HCT116 (cell line): ENCODE data around the gene HTT-AS. TPM values are rescaled to one million over a fixed set of nuclear protein-coding genes. Genes with fewer than 3 reads are reported as not detected.

Experiments used
- ATAC-seq: fragments of 200-7000 bp; cut with Tn5 transposase; 2 replicates; pipeline ENCODE4 v1.9.1; 2020; ENCODE audit warnings: mild to moderate bottlenecking, moderate library complexity
- BruUV-seq: library from RNA; stranded (reverse); fragments of 400-500 nt; replicated peaks from 2 replicates; lab custom pipeline; 2021; lab: Mats Ljungman, UMichigan
- CTCF ChIA-PET: fragments of 300-600 bp; sonication (Branson Sonifier 250); formaldehyde crosslinking; loops from one replicate; lab custom pipeline; 2021; ENCODE audit warnings: antibody characterized with exemption; lab: Charles Lee
- POLR2A ChIA-PET: fragments of 300-600, 350-600 bp; sonication (Branson Sonifier 250); formaldehyde crosslinking; loops from one replicate; lab custom pipeline; 2021; ENCODE audit warnings: antibody characterized with exemption; lab: Charles Lee
- RAD21 ChIA-PET, 2 experiments: fragments of 300-600 bp; sonication (Branson Sonifier 250); formaldehyde crosslinking; loops; one replicate each; lab custom pipeline; 2023; ENCODE audit warnings: low total read pairs in 2 of 2; ENCODE audit not compliant: uncharacterized antibody in 2 of 2, unreplicated experiment in 2 of 2, low non-redundant PET in 1 of 2; lab: Charles Lee
- DNase-seq: peaks from one replicate; pipeline ENCODE4 v3.0.0-alpha.2; 2010; ENCODE audit warnings: low read depth, low spot score
- H2AFZ ChIP-seq: fragments of 200-600 bp; shearing (Covaris generic), sonication (generic); 2 replicates; pipeline ENCODE4 v1.6.1; 2017; ENCODE audit warnings: low read depth, mixed run types, mixed read lengths, antibody characterized with exemption, low read length; ENCODE audit not compliant: poor library complexity, severe bottlenecking
- H3K27ac ChIP-seq: 2 replicates; pipeline ENCODE4 v1.5.1; 2012; ENCODE audit warnings: low read depth, low read length
- H3K27me3 ChIP-seq: fragments of 200-600 bp; sonication (generic); 2 replicates; pipeline ENCODE4 v1.6.1; 2016; ENCODE audit warnings: mixed run types, low read length, mixed read lengths; ENCODE audit not compliant: insufficient read depth
- H3K36me3 ChIP-seq, 2 experiments: fragments of 200-500 bp in 1 of 2; fragments of 200-600 bp in 1 of 2; sonication (Bioruptor generic) in 1 of 2; sonication (generic) in 1 of 2; 2 replicates each; pipeline versions ENCODE4 v1.5.1 to v1.6.1; 2014 to 2016; ENCODE audit warnings: low read length in 2 of 2, inconsistent platforms in 1 of 2, mixed read lengths in 1 of 2, mixed run types in 1 of 2; ENCODE audit not compliant: insufficient read depth in 2 of 2, control insufficient read depth in 1 of 2
- H3K4me1 ChIP-seq, 2 experiments: fragments of 200-600 bp in 1 of 2; sonication (generic) in 1 of 2; 2 replicates each; pipeline versions ENCODE4 v1.5.1 to v1.6.1; 2012 to 2017; ENCODE audit warnings: low read length in 2 of 2, inconsistent platforms in 1 of 2, mild to moderate bottlenecking in 1 of 2, mixed read lengths in 1 of 2, mixed run types in 1 of 2, moderate library complexity in 1 of 2; ENCODE audit not compliant: insufficient read depth in 2 of 2, control insufficient read depth in 1 of 2
- H3K4me2 ChIP-seq: fragments of 200-600 bp; sonication (generic); 2 replicates; pipeline ENCODE4 v1.6.1; 2017; ENCODE audit warnings: mixed run types, low read length, mixed read lengths
- H3K4me3 ChIP-seq, 2 experiments: fragments of 200-600 bp in 1 of 2; sonication (generic) in 1 of 2; replicated peaks in 1 of 2; 2 replicates each; pipeline ENCODE4 v1.5.1; 2011 to 2016; ENCODE audit warnings: low read length in 2 of 2, control low read depth in 1 of 2, low read depth in 1 of 2, mild to moderate bottlenecking in 1 of 2, mixed read lengths in 1 of 2, mixed run types in 1 of 2
- H3K79me2 ChIP-seq: fragments of 200-600 bp; sonication (generic); 2 replicates; pipeline ENCODE4 v1.6.1; 2017; ENCODE audit warnings: mild to moderate bottlenecking, mixed run types, low read length, moderate library complexity, mixed read lengths; ENCODE audit not compliant: insufficient read depth
- H3K9ac ChIP-seq: fragments of 200-600 bp; sonication (generic); 2 replicates; pipeline ENCODE4 v1.6.1; 2016; ENCODE audit warnings: low read length, mixed read lengths
- H3K9me2 ChIP-seq: fragments of 200-600 bp; sonication (generic), shearing (Covaris generic); 2 replicates; pipeline ENCODE4 v1.6.1; 2017; ENCODE audit warnings: mixed run types, mild to moderate bottlenecking, moderate library complexity; ENCODE audit not compliant: insufficient read depth
- H3K9me3 ChIP-seq, 2 experiments: fragments of 200-500 bp in 1 of 2; fragments of 200-600 bp in 1 of 2; sonication (Bioruptor generic) in 1 of 2; sonication (generic) in 1 of 2; 2 replicates each; pipeline ENCODE4 v1.6.1; 2014 to 2017; ENCODE audit warnings: low read length in 2 of 2, mixed read lengths in 2 of 2, inconsistent platforms in 1 of 2, low read depth in 1 of 2, mild to moderate bottlenecking in 1 of 2, mixed run types in 1 of 2, moderate library complexity in 1 of 2; ENCODE audit not compliant: control insufficient read depth in 1 of 2, insufficient read depth in 1 of 2
- H4K20me1 ChIP-seq: fragments of 200-600 bp; sonication (generic), shearing (Covaris generic); 2 replicates; pipeline ENCODE4 v1.6.1; 2017; ENCODE audit warnings: mixed run types, mild to moderate bottlenecking, moderate library complexity; ENCODE audit not compliant: insufficient read depth
- EZH2phosphoT487 ChIP-seq: fragments of 200-600 bp; IDR thresholded peaks from 2 replicates; pipeline ENCODE4 v1.6.1; 2018; ENCODE audit warnings: antibody characterized with exemption, borderline replicate concordance
- JUND ChIP-seq: IDR thresholded peaks from 2 replicates; pipeline ENCODE4 v1.6.1; 2012
- RAD21 ChIP-seq: IDR thresholded peaks from 2 replicates; pipeline ENCODE4 v1.6.1; 2012; ENCODE audit warnings: low read depth, mild to moderate bottlenecking
- ZNF274 ChIP-seq: fragments of 200-500 bp; sonication (Bioruptor generic); IDR thresholded peaks from 2 replicates; pipeline ENCODE4 v1.6.1; 2014; ENCODE audit warnings: mild to moderate bottlenecking, low read depth, low read length, inconsistent platforms
- intact Hi-C: fragments of 100-400 bp; cut with micrococcal nuclease; formaldehyde crosslinking; loops from 2 replicates; pipeline ENCODE4 v1.10.0; 2022
- total RNA-seq: library from RNA; stranded (reverse); gene quantifications from one replicate; pipeline ENCODE4 v1.2.1, GENCODE V29; 2021; ENCODE audit not compliant: unreplicated experiment
- TF ChIP-seq, protein P1 (sequence below): IDR thresholded peaks from 2 replicates; pipeline ENCODE4 v1.6.1; 2012; ENCODE audit warnings: low read depth
- TF ChIP-seq, protein P2 (sequence below): IDR thresholded peaks from 2 replicates; pipeline ENCODE4 v1.6.1; 2011; ENCODE audit warnings: mild to moderate bottlenecking, low read length, moderate library complexity; ENCODE audit not compliant: insufficient replicate concordance; ENCODE audit errors: extremely low read depth

HTT-AS gene
- total RNA-seq, 1 experiment from 2014 or later: not detected

DNA sequence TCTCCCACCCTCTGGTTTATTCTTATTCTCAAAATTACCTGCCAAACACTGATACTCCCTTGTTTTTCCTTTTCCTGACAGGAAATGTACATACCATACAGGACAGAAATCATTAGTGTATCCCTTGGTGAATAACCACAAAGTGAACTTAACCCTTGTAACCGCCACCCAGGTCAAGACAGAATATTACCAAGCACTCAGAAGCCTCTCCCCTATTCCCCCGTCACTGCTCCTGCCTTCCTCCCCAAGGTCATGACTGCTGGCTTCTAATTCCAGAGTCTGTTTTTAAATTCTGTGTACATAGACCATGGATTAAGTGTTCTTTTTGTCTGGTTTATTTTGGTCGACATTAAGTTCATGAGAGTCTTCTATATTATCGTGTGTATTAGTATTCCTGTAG, 37.9 kb upstream of the HTT-AS start:
- H3K4me2 ChIP-seq: no peak overlapping the region
- DNase-seq: no peak
- H3K9me3 ChIP-seq: no peaks in the 10 kb centered on the region
- no TSS peak for BruUV-seq
- POLR2A ChIA-PET: no interaction called here
- TF ChIP-seq JUND: no peak
- TF ChIP-seq, protein P1, sequence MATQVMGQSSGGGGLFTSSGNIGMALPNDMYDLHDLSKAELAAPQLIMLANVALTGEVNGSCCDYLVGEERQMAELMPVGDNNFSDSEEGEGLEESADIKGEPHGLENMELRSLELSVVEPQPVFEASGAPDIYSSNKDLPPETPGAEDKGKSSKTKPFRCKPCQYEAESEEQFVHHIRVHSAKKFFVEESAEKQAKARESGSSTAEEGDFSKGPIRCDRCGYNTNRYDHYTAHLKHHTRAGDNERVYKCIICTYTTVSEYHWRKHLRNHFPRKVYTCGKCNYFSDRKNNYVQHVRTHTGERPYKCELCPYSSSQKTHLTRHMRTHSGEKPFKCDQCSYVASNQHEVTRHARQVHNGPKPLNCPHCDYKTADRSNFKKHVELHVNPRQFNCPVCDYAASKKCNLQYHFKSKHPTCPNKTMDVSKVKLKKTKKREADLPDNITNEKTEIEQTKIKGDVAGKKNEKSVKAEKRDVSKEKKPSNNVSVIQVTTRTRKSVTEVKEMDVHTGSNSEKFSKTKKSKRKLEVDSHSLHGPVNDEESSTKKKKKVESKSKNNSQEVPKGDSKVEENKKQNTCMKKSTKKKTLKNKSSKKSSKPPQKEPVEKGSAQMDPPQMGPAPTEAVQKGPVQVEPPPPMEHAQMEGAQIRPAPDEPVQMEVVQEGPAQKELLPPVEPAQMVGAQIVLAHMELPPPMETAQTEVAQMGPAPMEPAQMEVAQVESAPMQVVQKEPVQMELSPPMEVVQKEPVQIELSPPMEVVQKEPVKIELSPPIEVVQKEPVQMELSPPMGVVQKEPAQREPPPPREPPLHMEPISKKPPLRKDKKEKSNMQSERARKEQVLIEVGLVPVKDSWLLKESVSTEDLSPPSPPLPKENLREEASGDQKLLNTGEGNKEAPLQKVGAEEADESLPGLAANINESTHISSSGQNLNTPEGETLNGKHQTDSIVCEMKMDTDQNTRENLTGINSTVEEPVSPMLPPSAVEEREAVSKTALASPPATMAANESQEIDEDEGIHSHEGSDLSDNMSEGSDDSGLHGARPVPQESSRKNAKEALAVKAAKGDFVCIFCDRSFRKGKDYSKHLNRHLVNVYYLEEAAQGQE: no peak
- TF ChIP-seq RAD21: no peak
- TF ChIP-seq, protein P2, sequence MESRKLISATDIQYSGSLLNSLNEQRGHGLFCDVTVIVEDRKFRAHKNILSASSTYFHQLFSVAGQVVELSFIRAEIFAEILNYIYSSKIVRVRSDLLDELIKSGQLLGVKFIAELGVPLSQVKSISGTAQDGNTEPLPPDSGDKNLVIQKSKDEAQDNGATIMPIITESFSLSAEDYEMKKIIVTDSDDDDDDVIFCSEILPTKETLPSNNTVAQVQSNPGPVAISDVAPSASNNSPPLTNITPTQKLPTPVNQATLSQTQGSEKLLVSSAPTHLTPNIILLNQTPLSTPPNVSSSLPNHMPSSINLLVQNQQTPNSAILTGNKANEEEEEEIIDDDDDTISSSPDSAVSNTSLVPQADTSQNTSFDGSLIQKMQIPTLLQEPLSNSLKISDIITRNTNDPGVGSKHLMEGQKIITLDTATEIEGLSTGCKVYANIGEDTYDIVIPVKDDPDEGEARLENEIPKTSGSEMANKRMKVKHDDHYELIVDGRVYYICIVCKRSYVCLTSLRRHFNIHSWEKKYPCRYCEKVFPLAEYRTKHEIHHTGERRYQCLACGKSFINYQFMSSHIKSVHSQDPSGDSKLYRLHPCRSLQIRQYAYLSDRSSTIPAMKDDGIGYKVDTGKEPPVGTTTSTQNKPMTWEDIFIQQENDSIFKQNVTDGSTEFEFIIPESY: no peak
- no peak for TF ChIP-seq EZH2phosphoT487
- no peak for TF ChIP-seq ZNF274
- H2AFZ ChIP-seq: no peak overlapping the region
- no peak overlapping the region for H3K4me3 ChIP-seq
- no peaks in the 10 kb centered on the region for H3K27me3 ChIP-seq
- RAD21 ChIA-PET: no interaction called here
- H4K20me1 ChIP-seq: no peaks in the 10 kb centered on the region
- H3K27ac ChIP-seq: no peak overlapping the region
- ATAC-seq: no peak
- no peaks in the 10 kb centered on the region for H3K9me2 ChIP-seq
- H3K4me1 ChIP-seq: no peaks in the 10 kb centered on the region
- no peaks in the 10 kb centered on the region for H3K79me2 ChIP-seq
- H3K36me3 ChIP-seq: peaks cover 29 to 31% of the 10 kb centered on the region in 2 experiments
- H3K9ac ChIP-seq: no peak overlapping the region
- CTCF ChIA-PET: interaction anchor here (1.5 kb wide), 1 partner anchor 368 kb away, joined by 4 read pairs; no protein-coding TSS in a partner anchor
- intact Hi-C loops: no loop called here
